Astrocyte (in vitro differentiated cells and primary cell): Measurements from ENCODE around the gene CHST2. TPM values are rescaled to one million over a fixed set of nuclear protein-coding genes. Genes with fewer than 3 reads are reported as not detected.

Source experiments
- DNase-seq: peaks from one replicate; pipeline ENCODE4 v3.0.0-alpha.2; 2010; ENCODE audit warnings: low read depth
- FAIRE-seq: peaks from 2 replicates; lab custom pipeline; 2011; peaks lifted over from hg19 to GRCh38; lab: Jason Lieb, UNC
- H2AFZ ChIP-seq: 2 replicates; pipeline ENCODE4 v1.6.0; 2012; ENCODE audit warnings: low read depth, low read length, inconsistent platforms
- H3K27ac ChIP-seq: 2 replicates; pipeline ENCODE4 v1.5.1; 2011; ENCODE audit warnings: low read depth, low read length, inconsistent platforms
- H3K27me3 ChIP-seq: 2 replicates; pipeline ENCODE4 v1.6.0; 2011; ENCODE audit warnings: low read length, inconsistent platforms; ENCODE audit not compliant: insufficient read depth
- H3K36me3 ChIP-seq: 2 replicates; pipeline ENCODE4 v1.5.1; 2011; ENCODE audit warnings: low read length, inconsistent platforms; ENCODE audit not compliant: insufficient read depth
- H3K4me1 ChIP-seq: 2 replicates; pipeline ENCODE4 v1.5.1; 2011; ENCODE audit warnings: low read length, inconsistent platforms; ENCODE audit not compliant: insufficient read depth
- H3K4me2 ChIP-seq: 2 replicates; pipeline ENCODE4 v1.6.0; 2012; ENCODE audit warnings: low read length, inconsistent platforms
- H3K4me3 ChIP-seq: 2 replicates; pipeline ENCODE4 v1.5.1; 2011; ENCODE audit warnings: low read depth, mild to moderate bottlenecking, low read length, inconsistent platforms; ENCODE audit not compliant: insufficient read depth
- H3K79me2 ChIP-seq: 2 replicates; pipeline ENCODE4 v1.6.0; 2012; ENCODE audit warnings: mild to moderate bottlenecking, low read length, inconsistent platforms; ENCODE audit not compliant: insufficient read depth
- H3K9ac ChIP-seq: 2 replicates; pipeline ENCODE4 v1.6.0; 2012; ENCODE audit warnings: mild to moderate bottlenecking, low read length, inconsistent platforms
- H3K9me3 ChIP-seq: 2 replicates; pipeline ENCODE4 v1.5.1; 2012; ENCODE audit warnings: low read depth, mild to moderate bottlenecking, low read length, inconsistent platforms; ENCODE audit not compliant: insufficient read depth
- H4K20me1 ChIP-seq: 2 replicates; pipeline ENCODE4 v1.6.0; 2012; ENCODE audit warnings: low read length, inconsistent platforms; ENCODE audit not compliant: insufficient read depth
- H3K27ac Mint-ChIP-seq: one replicate; pipeline ENCODE4 v1.8.0; 2021; ENCODE audit warnings: mild to moderate bottlenecking, mixed read lengths; ENCODE audit not compliant: unreplicated experiment
- H3K27me3 Mint-ChIP-seq: one replicate; pipeline ENCODE4 v1.8.0; 2021; ENCODE audit warnings: low read depth, mixed read lengths; ENCODE audit not compliant: unreplicated experiment
- H3K36me3 Mint-ChIP-seq: one replicate; pipeline ENCODE4 v1.8.0; 2021; ENCODE audit warnings: low read depth, mixed read lengths; ENCODE audit not compliant: unreplicated experiment
- H3K4me1 Mint-ChIP-seq: one replicate; pipeline ENCODE4 v1.8.0; 2021; ENCODE audit warnings: low read depth, mixed read lengths; ENCODE audit not compliant: unreplicated experiment
- H3K4me3 Mint-ChIP-seq: one replicate; pipeline ENCODE4 v1.8.0; 2021; ENCODE audit warnings: mild to moderate bottlenecking, moderate library complexity, mixed read lengths; ENCODE audit not compliant: unreplicated experiment
- H3K9me3 Mint-ChIP-seq: one replicate; pipeline ENCODE4 v1.8.0; 2021; ENCODE audit warnings: mild to moderate bottlenecking, mixed read lengths; ENCODE audit not compliant: unreplicated experiment
- EZH2 ChIP-seq: IDR thresholded peaks from 2 replicates; pipeline ENCODE4 v1.6.1; 2012; ENCODE audit warnings: mild to moderate bottlenecking, low read length, inconsistent platforms; ENCODE audit not compliant: insufficient read depth
- total RNA-seq: library from RNA; stranded (reverse); gene quantifications from 2 replicates; pipeline ENCODE4 v1.2.1, GENCODE V29; 2021
- TF ChIP-seq, protein P1 (sequence below): IDR thresholded peaks from 2 replicates; pipeline ENCODE4 v1.5.1; 2011; ENCODE audit warnings: low read depth, mild to moderate bottlenecking, inconsistent platforms, low read length, moderate library complexity; ENCODE audit not compliant: insufficient read depth

The CHST2 gene
- total RNA-seq, 1 donor from 2014 or later = 13.4 TPM

DNA sequence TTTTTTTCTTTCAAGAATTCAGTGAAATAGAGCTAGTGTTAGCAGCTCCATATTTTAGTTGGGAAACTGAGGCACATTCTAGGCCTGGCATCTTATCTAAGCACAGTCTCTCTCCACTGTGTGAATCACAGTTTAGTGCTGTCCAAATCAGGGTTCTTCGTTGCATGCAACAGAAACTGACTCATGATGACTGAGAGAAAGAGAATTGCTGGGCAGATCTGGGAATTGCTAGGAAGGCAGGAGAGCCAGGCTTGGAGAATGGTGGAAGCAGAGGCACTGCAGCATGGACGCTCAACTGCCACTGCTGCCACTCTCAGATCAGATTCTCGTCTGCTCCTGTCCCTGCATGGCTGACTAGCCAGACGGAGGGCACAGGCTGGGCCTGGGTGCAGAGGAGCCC lies 40.7 kb upstream of the CHST2 start:
- no peak overlapping the region for H3K4me2 ChIP-seq
- no peaks in the 10 kb centered on the region for H4K20me1 ChIP-seq
- no peaks in the 10 kb centered on the region for H3K4me1 ChIP-seq
- H3K4me3 ChIP-seq = no peak overlapping the region
- Mint-ChIP-seq H3K36me3 (no peaks in the 10 kb centered on the region), H3K27ac (no peak overlapping the region), H3K9me3 (peaks cover 6% of the 10 kb centered on the region), H3K27me3 (peaks cover 3% of the 10 kb centered on the region), H3K4me1 (no peaks in the 10 kb centered on the region), H3K4me3 (no peak overlapping the region)
- FAIRE-seq (peak; percentile 47), DNase-seq (peak; percentile 46)
- no peaks in the 10 kb centered on the region for H3K36me3 ChIP-seq
- H2AFZ ChIP-seq = peak overlapping the region; percentile 24
- H3K9ac ChIP-seq = no peak overlapping the region
- TF ChIP-seq, protein P1, sequence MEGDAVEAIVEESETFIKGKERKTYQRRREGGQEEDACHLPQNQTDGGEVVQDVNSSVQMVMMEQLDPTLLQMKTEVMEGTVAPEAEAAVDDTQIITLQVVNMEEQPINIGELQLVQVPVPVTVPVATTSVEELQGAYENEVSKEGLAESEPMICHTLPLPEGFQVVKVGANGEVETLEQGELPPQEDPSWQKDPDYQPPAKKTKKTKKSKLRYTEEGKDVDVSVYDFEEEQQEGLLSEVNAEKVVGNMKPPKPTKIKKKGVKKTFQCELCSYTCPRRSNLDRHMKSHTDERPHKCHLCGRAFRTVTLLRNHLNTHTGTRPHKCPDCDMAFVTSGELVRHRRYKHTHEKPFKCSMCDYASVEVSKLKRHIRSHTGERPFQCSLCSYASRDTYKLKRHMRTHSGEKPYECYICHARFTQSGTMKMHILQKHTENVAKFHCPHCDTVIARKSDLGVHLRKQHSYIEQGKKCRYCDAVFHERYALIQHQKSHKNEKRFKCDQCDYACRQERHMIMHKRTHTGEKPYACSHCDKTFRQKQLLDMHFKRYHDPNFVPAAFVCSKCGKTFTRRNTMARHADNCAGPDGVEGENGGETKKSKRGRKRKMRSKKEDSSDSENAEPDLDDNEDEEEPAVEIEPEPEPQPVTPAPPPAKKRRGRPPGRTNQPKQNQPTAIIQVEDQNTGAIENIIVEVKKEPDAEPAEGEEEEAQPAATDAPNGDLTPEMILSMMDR = no peak
- TF ChIP-seq EZH2 = no peak
- H3K27ac ChIP-seq = no peak overlapping the region
- H3K79me2 ChIP-seq = no peaks in the 10 kb centered on the region
- H3K27me3 ChIP-seq = no peaks in the 10 kb centered on the region
- H3K9me3 ChIP-seq = no peaks in the 10 kb centered on the region

DNA sequence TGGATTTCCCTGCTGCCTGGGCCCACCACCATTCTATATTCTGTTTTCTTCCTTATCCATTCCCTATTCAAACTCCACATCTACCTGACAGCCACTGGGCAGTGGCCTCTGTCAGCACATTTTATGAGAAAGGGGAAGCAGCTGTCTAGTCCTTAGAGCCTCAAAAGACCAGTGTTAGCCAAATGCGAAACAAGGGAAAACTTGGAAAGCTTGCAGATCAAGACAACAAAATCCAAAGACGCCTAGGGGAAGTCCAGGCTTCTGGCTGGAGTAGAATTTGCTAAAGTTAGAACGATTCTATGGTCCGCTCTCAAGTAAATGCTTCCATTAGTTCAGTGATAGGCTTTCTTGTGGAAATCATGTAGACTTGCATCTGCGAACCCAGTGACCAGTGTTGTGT lies 39.4 kb upstream of the CHST2 start:
- no peak overlapping the region for H3K4me3 ChIP-seq
- no peak overlapping the region for H3K9ac ChIP-seq
- H3K36me3 ChIP-seq = no peaks in the 10 kb centered on the region
- peaks cover 3% of the 10 kb centered on the region for H3K27me3 Mint-ChIP-seq
- H4K20me1 ChIP-seq = no peaks in the 10 kb centered on the region
- H3K27ac ChIP-seq = no peak overlapping the region
- H3K4me2 ChIP-seq = no peak overlapping the region
- TF ChIP-seq EZH2 = no peak
- TF ChIP-seq, protein P1 = no peak
- H3K4me1 ChIP-seq = peaks cover 4% of the 10 kb centered on the region
- no peak for FAIRE-seq
- no peak overlapping the region for H3K27ac Mint-ChIP-seq
- H3K36me3 Mint-ChIP-seq = no peaks in the 10 kb centered on the region
- H3K27me3 ChIP-seq = no peaks in the 10 kb centered on the region
- no peak for DNase-seq
- H3K4me1 Mint-ChIP-seq = peaks cover 6% of the 10 kb centered on the region
- no peak overlapping the region for H3K4me3 Mint-ChIP-seq
- no peaks in the 10 kb centered on the region for H3K9me3 ChIP-seq
- no peaks in the 10 kb centered on the region for H3K79me2 ChIP-seq
- peaks cover 4% of the 10 kb centered on the region for H3K9me3 Mint-ChIP-seq
- no peak overlapping the region for H2AFZ ChIP-seq

DNA sequence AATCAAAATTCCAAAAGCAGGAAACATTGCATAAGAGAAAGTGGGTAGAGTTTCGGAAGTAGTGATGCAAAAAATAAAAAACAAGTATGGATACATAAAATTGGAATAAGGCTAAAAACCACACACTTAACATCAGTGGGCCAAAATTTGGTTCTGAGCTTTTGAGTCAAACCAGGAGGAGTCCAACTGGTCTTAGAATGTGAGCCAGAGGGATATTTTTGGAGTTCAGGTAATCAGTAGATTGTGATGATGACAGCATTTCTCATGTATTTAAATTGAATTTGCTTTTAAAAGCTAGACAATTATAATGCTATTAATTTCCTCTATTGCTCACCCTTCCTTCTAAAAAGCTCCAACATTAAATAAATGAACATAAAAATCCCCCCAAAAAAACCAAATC lies 38.2 kb upstream of the CHST2 start:
- no peaks in the 10 kb centered on the region for H3K9me3 ChIP-seq
- no peak overlapping the region for H2AFZ ChIP-seq

More for the DNA sequence above, 38.2 kb upstream of the CHST2 start:
- Histone ChIP-seq H3K36me3 (no peaks in the 10 kb centered on the region), H3K4me2 (no peak overlapping the region), H3K4me3 (no peak overlapping the region), H4K20me1 (no peaks in the 10 kb centered on the region), H3K27me3 (no peaks in the 10 kb centered on the region), H3K79me2 (no peaks in the 10 kb centered on the region), H3K4me1 (peaks cover 4% of the 10 kb centered on the region), H3K27ac (no peak overlapping the region), H3K9ac (no peak overlapping the region)
- FAIRE-seq (no peak), DNase-seq (no peak)
- TF ChIP-seq, protein P1 = no peak
- TF ChIP-seq EZH2 = no peak
- Mint-ChIP-seq H3K36me3 (no peaks in the 10 kb centered on the region), H3K27ac (no peak overlapping the region), H3K4me3 (no peak overlapping the region), H3K4me1 (peaks cover 6% of the 10 kb centered on the region), H3K9me3 (peaks cover 4% of the 10 kb centered on the region), H3K27me3 (peaks cover 3% of the 10 kb centered on the region)
